SK-N-SH (cell line): ENCODE data around the gene APOD.

Source experiments
- EZH2phosphoT487 ChIP-seq: fragments of 200-600 bp; sonication (generic); IDR thresholded peaks from 2 replicates; pipeline ENCODE4 v1.6.1; 2017; ENCODE audit warnings: low read depth, mixed run types, mild to moderate bottlenecking, antibody characterized with exemption, moderate library complexity, borderline replicate concordance
- RXRA ChIP-seq: IDR thresholded peaks from 2 replicates; pipeline ENCODE4 v1.4.0; 2012; ENCODE audit warnings: low read depth, mild to moderate bottlenecking, borderline replicate concordance
- TAF1 ChIP-seq: IDR thresholded peaks from 2 replicates; pipeline ENCODE4 v1.6.1; 2012; ENCODE audit warnings: low read depth, mild to moderate bottlenecking, low read length, moderate library complexity, borderline replicate concordance

DNA sequence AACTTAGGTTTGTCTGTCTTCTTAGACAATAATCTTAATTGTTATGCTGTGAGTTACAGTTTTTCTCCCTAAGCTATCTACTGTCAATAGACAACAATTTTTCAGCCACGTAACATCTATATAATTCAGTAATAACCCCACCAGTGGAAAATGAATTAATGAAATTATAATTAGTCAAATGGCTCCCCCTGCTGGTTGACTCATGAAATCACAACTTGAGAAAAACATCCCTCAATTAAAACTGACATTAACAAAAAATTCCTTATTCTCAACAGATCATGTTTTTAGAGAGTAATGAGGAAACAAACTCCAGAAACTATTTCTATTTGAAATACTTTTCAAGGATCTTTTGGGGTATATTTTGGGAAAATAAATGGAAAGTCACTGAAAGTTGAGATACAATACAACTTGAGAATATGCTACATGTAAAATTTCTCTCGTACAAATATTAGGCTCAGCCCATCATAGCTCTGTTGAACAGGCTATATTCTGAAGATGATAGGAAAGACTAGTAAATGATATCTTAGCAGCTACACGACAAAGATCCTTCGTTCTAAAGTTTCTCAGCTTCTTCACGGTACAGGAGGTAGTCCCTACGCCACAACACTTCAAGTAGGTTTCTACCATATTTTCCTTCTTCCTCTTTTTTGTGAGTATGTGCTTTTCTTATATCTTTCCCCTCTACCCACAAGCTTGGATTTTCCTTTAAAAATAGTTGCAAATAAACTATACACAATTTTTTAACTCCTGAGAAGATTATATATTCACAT is 61.3 kb downstream of the APOD start:
- TF ChIP-seq EZH2phosphoT487: no peak
- no peak for TF ChIP-seq RXRA
- no peak for TF ChIP-seq TAF1
